Erythroblast (primary cell): ENCODE data around the gene ANKZF1.

Source experiments
- GATA1 ChIP-seq: IDR thresholded peaks from 2 replicates; pipeline ENCODE4 v1.6.1; 2011; ENCODE audit warnings: low read depth, mild to moderate bottlenecking, control low read depth, low read length, moderate library complexity
- POLR2A ChIP-seq: IDR thresholded peaks from 2 replicates; pipeline ENCODE4 v1.6.1; 2011; ENCODE audit warnings: mild to moderate bottlenecking, low read length

DNA sequence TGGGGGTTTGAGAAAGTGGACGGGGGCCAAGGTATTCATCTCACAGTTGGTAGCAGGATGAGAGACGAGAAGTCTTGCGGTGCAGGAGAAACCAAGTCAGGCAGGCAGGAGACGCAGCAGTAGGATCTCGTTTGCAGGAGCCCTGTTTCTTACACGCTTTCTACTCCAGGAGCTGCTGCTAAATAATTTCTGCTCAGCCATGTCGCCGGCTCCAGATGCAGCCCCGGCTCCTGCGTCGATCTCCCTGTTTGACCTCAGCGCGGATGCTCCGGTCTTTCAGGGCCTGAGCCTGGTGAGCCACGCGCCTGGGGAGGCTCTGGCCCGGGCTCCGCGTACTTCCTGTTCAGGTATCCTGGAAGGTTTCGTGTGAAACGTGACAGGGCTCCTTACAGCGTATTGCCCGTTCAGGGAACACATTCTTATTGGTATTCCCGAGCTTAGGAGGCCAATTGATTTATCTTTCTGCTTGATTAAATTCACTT, 494 bp downstream of the ANKZF1 start:
- TF ChIP-seq POLR2A, result peak; percentile 66
- no peak for TF ChIP-seq GATA1
